Measurements from ENCODE around the gene YLPM1.

DNA sequence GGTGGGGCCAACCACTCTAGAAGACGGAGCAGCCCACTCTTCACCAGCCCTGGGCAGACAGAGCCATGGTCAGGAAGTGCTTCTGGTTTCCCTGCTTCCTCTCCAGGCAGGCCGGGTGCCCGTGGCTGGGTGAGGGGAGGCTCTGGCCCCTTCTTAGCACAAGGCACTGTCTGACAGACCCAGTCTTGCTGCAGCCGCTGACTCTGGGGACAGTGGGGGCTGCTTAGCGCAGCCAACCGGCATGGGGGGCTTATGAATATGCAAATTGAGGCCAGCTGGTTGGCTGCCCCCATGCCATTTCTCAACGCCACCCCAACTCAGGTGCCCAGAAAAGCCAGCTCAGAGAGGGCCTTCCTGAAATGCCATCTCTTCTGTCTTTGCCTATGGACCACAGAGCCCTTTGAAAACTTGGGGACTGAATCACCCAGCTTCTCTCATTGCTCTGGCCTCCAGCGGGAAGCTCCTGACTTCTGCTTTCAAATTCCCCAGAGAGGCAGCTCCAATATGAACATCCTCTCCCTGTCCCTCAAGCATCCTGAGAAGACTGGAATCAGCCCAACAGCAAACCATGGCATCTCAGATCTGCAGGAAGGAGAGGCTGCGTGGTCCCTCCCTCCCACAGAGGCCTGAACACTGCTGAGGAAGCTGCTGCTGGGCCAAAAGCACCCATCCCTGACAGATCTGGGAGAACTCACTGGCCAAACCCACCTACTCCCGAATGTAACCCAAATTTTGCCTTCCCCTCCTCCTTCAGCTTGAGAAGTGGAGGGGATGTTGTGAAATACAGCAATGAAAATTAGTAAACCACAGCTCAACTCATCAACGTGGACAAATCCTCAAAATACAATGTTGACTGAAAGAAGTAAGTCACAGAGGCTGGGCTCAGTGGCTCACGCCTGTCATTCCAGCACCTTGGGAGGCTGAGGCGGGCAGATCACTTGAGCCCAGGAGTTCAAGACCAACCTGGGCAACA, 113.1 kb downstream of the YLPM1 start, which contains the start of gene PROX2:
- TF ChIP-seq CTCF (IDR thresholded peaks at IDR 0.05) (no peak), EZH2 (IDR thresholded peaks at IDR 0.05) (no peak)

Data from neural progenitor cell (in vitro differentiated cells).